ENCODE measurements around the gene NRBP1.

DNA sequence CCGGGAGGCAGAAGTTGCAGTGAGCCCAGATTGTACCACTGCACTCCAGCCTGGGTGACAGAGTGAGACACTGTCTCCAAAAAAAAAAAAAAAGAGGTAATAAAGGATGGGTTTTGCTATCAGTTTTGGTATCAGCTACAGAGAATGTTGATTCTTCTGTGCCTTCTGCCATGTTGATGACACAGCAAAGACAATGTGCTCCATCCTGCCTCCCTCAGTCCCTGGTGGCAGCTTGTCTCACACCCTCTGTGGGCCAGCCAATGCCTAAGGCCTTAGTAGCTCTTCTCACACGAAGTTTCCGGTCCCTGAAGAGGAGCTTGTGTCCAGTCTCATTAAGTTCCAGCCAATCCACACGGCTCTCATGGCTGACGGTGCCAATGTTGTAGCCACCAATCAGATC is 43.5 kb downstream of the NRBP1 start:
- TF ChIP-seq POLR2A (IDR thresholded peaks at IDR 0.05; ENCODE audit: low read depth, low read length) (no peak), POLR2AphosphoS5 (IDR thresholded peaks at IDR 0.05; ENCODE audit: low read depth, low read length) (no peak)

All from GM12892 (cell line).